Thoracic aorta (tissue), 2 donors: Measurements from ENCODE around the gene CD74. TPM values are rescaled to one million over a fixed set of nuclear protein-coding genes. Genes with fewer than 3 reads are reported as not detected.

Experiments used
- ATAC-seq: fragments of 150-250 bp; one replicate; pipeline ENCODE4 v1.8.0; 2017; ENCODE audit warnings: low read depth; ENCODE audit not compliant: insufficient number of reproducible peaks, low FRiP score
- DNase-seq: peaks from one replicate; pipeline ENCODE4 v3.0.0-alpha.2; 2020; ENCODE audit warnings: low spot score
- H3K27ac ChIP-seq, 2 donors: fragments of 200-600 bp; sonication (generic); 1 replicate in 1 of 2; 2 replicates in 1 of 2; pipeline ENCODE4 v1.5.1; 2016; ENCODE audit warnings: mild to moderate bottlenecking in 2 of 2, moderate library complexity in 2 of 2
- H3K27me3 ChIP-seq: fragments of 200-600 bp; sonication (generic); replicated peaks from 2 replicates; pipeline ENCODE4 v1.6.0; 2016; ENCODE audit warnings: mild to moderate bottlenecking; ENCODE audit not compliant: insufficient read depth
- H3K36me3 ChIP-seq: fragments of 200-600 bp; sonication (generic); one replicate; pipeline ENCODE4 v1.5.1; 2016
- H3K4me1 ChIP-seq, 2 donors: fragments of 200-600 bp; sonication (generic); 1 replicate in 1 of 2; 2 replicates in 1 of 2; pipeline versions ENCODE4 v1.5.1 to v1.6.0; 2016; ENCODE audit warnings: low read depth in 2 of 2, mild to moderate bottlenecking in 1 of 2; ENCODE audit not compliant: control insufficient read depth in 1 of 2
- H3K4me3 ChIP-seq: fragments of 200-600 bp; sonication (generic); 2 replicates; pipeline ENCODE4 v1.5.1; 2016; ENCODE audit warnings: mild to moderate bottlenecking
- H3K9me3 ChIP-seq: fragments of 200-600 bp; sonication (generic); 2 replicates; pipeline ENCODE4 v1.5.1; 2016
- total RNA-seq, 2 donors: library from RNA; depleted of rRNA; stranded (reverse); fragments of >200 nt; gene quantifications; one replicate each; pipeline versions ENCODE4 v1.1.0 to v1.2.3, GENCODE V29; 2016
- TF ChIP-seq, protein P1 (sequence below): fragments of 200-600 bp; sonication (generic); IDR thresholded peaks from one replicate; pipeline ENCODE4 v1.5.1; 2019; ENCODE audit warnings: antibody characterized with exemption

The CD74 gene
- total RNA-seq, 2 donors from 2014 or later = 844 to 1,048 TPM

GRCh38 chr5:150402901-150403342, 9.8 kb downstream of the CD74 start:
- H3K36me3 ChIP-seq = peaks cover 26% of the 10 kb centered on the region
- H3K27me3 ChIP-seq = no peaks in the 10 kb centered on the region
- H3K4me3 ChIP-seq = no peak overlapping the region
- ATAC-seq (no peak), DNase-seq (no peak)
- H3K27ac ChIP-seq = no peak overlapping the region
- TF ChIP-seq, protein P1, sequence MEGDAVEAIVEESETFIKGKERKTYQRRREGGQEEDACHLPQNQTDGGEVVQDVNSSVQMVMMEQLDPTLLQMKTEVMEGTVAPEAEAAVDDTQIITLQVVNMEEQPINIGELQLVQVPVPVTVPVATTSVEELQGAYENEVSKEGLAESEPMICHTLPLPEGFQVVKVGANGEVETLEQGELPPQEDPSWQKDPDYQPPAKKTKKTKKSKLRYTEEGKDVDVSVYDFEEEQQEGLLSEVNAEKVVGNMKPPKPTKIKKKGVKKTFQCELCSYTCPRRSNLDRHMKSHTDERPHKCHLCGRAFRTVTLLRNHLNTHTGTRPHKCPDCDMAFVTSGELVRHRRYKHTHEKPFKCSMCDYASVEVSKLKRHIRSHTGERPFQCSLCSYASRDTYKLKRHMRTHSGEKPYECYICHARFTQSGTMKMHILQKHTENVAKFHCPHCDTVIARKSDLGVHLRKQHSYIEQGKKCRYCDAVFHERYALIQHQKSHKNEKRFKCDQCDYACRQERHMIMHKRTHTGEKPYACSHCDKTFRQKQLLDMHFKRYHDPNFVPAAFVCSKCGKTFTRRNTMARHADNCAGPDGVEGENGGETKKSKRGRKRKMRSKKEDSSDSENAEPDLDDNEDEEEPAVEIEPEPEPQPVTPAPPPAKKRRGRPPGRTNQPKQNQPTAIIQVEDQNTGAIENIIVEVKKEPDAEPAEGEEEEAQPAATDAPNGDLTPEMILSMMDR = no peak
- no peaks in the 10 kb centered on the region for H3K9me3 ChIP-seq
- H3K4me1 ChIP-seq = no peaks in the 10 kb centered on the region

GRCh38 chr5:150402229-150402773, 10.4 kb downstream of the CD74 start:
- no peak for DNase-seq
- Histone ChIP-seq H3K4me3 (no peak overlapping the region), H3K36me3 (peaks cover 31% of the 10 kb centered on the region), H3K4me1 (no peaks in the 10 kb centered on the region), H3K27me3 (no peaks in the 10 kb centered on the region), H3K9me3 (no peaks in the 10 kb centered on the region), H3K27ac (no peak overlapping the region)
- TF ChIP-seq, protein P1 = no peak
- ATAC-seq = no peak

DNA sequence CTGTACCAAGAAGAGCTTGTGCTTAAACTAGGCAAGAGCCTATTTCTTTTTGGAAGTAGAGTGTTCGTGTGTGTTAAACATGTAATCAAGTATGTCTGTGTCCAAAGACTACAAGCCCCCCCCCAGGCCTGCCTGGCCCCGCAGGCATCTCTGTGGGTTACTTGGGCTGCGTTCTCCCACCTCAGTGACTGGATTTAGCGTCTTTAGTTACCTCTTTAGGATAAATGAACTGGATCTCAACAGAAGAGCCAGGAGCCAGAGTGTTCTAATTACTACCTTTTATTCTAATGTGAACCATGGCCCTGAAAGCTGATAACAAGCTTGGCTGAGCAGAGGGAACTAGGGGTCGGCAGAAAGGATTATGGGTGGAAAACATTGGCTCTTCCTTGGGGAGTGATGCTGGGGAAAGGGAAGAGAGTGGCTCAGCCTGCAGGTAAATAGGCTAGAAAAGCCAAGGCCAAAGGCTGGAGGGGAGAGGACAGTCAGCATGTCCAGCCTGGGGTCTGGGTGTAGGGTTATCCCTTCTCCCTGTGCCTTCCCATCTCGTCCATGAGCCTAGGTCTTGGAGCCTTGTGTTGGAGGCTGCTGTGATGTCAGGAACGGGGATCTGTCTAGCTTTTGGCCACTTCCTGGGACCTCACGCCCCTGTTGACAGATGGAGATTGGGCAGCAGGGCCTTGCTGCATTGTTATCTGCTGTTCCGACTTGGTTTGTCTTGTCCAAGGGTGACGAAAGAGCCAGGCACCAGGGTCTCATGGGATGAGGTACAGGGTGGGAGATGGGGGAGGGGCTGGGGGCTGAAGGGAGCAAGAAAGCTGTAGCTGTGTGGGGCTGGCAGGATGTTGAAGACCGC, 11.1 kb downstream of the CD74 start:
- H3K36me3 ChIP-seq = peaks cover 33% of the 10 kb centered on the region
- H3K4me3 ChIP-seq = no peak overlapping the region
- no peaks in the 10 kb centered on the region for H3K27me3 ChIP-seq
- no peaks in the 10 kb centered on the region for H3K9me3 ChIP-seq
- TF ChIP-seq, protein P1 = no peak
- ATAC-seq (no peak), DNase-seq (no peak)
- H3K27ac ChIP-seq = no peak overlapping the region
- no peaks in the 10 kb centered on the region for H3K4me1 ChIP-seq

DNA sequence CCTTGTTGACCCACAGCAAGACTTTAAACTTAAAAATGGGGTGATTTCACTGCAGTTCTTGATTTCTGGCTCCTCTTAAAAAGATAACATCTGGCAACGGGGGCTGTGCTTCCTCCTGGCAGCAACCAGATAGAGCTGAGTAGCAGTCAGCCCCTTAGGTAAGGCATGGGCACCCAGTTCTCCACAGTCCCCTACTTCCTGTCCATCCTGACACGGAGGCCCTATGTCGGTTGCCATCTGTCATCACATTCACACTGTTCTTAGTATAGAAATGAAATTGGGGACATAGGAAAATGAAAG, 11.7 kb downstream of the CD74 start:
- TF ChIP-seq, protein P1 = no peak
- Histone ChIP-seq H3K36me3 (peaks cover 39% of the 10 kb centered on the region), H3K27me3 (no peaks in the 10 kb centered on the region), H3K4me1 (no peaks in the 10 kb centered on the region), H3K9me3 (no peaks in the 10 kb centered on the region), H3K27ac (no peak overlapping the region), H3K4me3 (no peak overlapping the region)
- ATAC-seq (no peak), DNase-seq (no peak)

GRCh38 chr5:150400316-150401075, 12.2 kb downstream of the CD74 start:
- ATAC-seq = no peak
- TF ChIP-seq, protein P1 = no peak
- Histone ChIP-seq H3K4me3 (no peak overlapping the region), H3K4me1 (no peaks in the 10 kb centered on the region), H3K27me3 (no peaks in the 10 kb centered on the region), H3K36me3 (peaks cover 44% of the 10 kb centered on the region), H3K27ac (no peak overlapping the region), H3K9me3 (no peaks in the 10 kb centered on the region)
- no peak for DNase-seq
